Hepatocyte (in vitro differentiated cells): ENCODE data around the gene ZBTB48. TPM values are rescaled to one million over a fixed set of nuclear protein-coding genes. Genes with fewer than 3 reads are reported as not detected.
A peak's percentile ranks its signal among the peaks of the same experiment; 100 is the strongest.

ENCODE experiments used
- DNase-seq: peaks from one replicate; pipeline ENCODE4 v3.0.0-alpha.2; 2016; ENCODE audit warnings: low spot score
- H2AFZ ChIP-seq: fragments of 200-600 bp; sonication (generic); 2 replicates; pipeline ENCODE4 v1.6.0; 2016; ENCODE audit warnings: antibody characterized with exemption, mild to moderate bottlenecking
- H3K27ac ChIP-seq: fragments of 200-600 bp; sonication (generic); 2 replicates; pipeline ENCODE4 v1.5.1; 2016; ENCODE audit warnings: mild to moderate bottlenecking
- H3K27me3 ChIP-seq: fragments of 200-600 bp; sonication (generic); 2 replicates; pipeline ENCODE4 v1.6.1; 2016
- H3K36me3 ChIP-seq: fragments of 200-600 bp; sonication (generic); replicated peaks from 2 replicates; pipeline ENCODE4 v1.5.1; 2016; ENCODE audit warnings: low read depth; ENCODE audit not compliant: insufficient read depth
- H3K4me1 ChIP-seq: fragments of 200-600 bp; sonication (generic); 2 replicates; pipeline ENCODE4 v1.5.1; 2016; ENCODE audit warnings: mild to moderate bottlenecking, moderate library complexity; ENCODE audit not compliant: insufficient read depth
- H3K4me2 ChIP-seq: fragments of 200-600 bp; sonication (generic); 2 replicates; pipeline ENCODE4 v1.6.0; 2016
- H3K4me3 ChIP-seq: fragments of 200-600 bp; sonication (generic); 2 replicates; pipeline ENCODE4 v1.5.1; 2016; ENCODE audit warnings: mild to moderate bottlenecking
- H3K79me2 ChIP-seq: fragments of 200-600 bp; sonication (generic); 2 replicates; pipeline ENCODE4 v1.6.0; 2017; ENCODE audit warnings: mild to moderate bottlenecking
- H3K9me2 ChIP-seq: fragments of 200-600 bp; sonication (generic); replicated peaks from 2 replicates; pipeline ENCODE4 v1.6.0; 2017; ENCODE audit warnings: mild to moderate bottlenecking; ENCODE audit not compliant: insufficient read depth
- H3K9me3 ChIP-seq: fragments of 200-600 bp; sonication (generic); 2 replicates; pipeline ENCODE4 v1.5.1; 2016; ENCODE audit warnings: low read depth, mild to moderate bottlenecking
- H4K20me1 ChIP-seq: fragments of 200-600 bp; sonication (generic); 2 replicates; pipeline ENCODE4 v1.6.0; 2016; ENCODE audit warnings: mild to moderate bottlenecking; ENCODE audit not compliant: insufficient read depth, poor library complexity, severe bottlenecking
- CTCF ChIP-seq: fragments of 200-600 bp; sonication (generic); IDR thresholded peaks from 2 replicates; pipeline ENCODE4 v1.5.1; 2016; ENCODE audit warnings: antibody characterized with exemption, mild to moderate bottlenecking; ENCODE audit not compliant: poor library complexity
- EZH2 ChIP-seq: fragments of 200-600 bp; sonication (generic); IDR thresholded peaks from 2 replicates; pipeline ENCODE4 v1.6.1; 2016; ENCODE audit warnings: antibody characterized with exemption, mild to moderate bottlenecking, borderline replicate concordance
- EZH2phosphoT487 ChIP-seq: fragments of 200-600 bp; sonication (generic); IDR thresholded peaks from one replicate; pipeline ENCODE4 v1.6.1; 2018; ENCODE audit warnings: antibody characterized with exemption, mild to moderate bottlenecking, low read depth, moderate library complexity; ENCODE audit not compliant: unreplicated experiment, severe bottlenecking
- WGBS: methylation state at CpG from one replicate; pipeline ENCODE4 v1.1.6; 2016; ENCODE audit warnings: low lambda C conversion rate; ENCODE audit errors: missing lambda C conversion rate; 5-methylcytosine and 5-hydroxymethylcytosine counted together
- polyA plus RNA-seq: library from polyadenylated mRNA; unstranded; fragments of >200 nt; fragmentation: Nextera tagmentation; extraction: Ambion mirVana; gene quantifications from 2 replicates; pipeline ENCODE4 v1.2.1, GENCODE V29; 2016
- total RNA-seq: library from RNA; depleted of rRNA; stranded (reverse); fragments of >200 nt; gene quantifications from 2 replicates; pipeline ENCODE4 v1.2.3, GENCODE V29; 2014

Gene ZBTB48
- total and polyA plus RNA-seq, 2 experiments from 2014 or later = 22.9 to 24.8 TPM

GRCh38 chr1:6578624-6579373 is 995 bp upstream of the ZBTB48 start:
- no peak for TF ChIP-seq EZH2phosphoT487
- no peak for TF ChIP-seq CTCF
- no peak for TF ChIP-seq EZH2
- Histone ChIP-seq H3K79me2 (peaks cover 30% of the 10 kb centered on the region), H3K4me1 (peaks cover 35% of the 10 kb centered on the region), H3K4me3 (no peak overlapping the region), H3K27ac (peak overlapping the region; percentile 77), H4K20me1 (no peaks in the 10 kb centered on the region), H3K27me3 (no peaks in the 10 kb centered on the region), H3K36me3 (no peaks in the 10 kb centered on the region), H3K9me3 (no peaks in the 10 kb centered on the region), H2AFZ (peak overlapping the region; percentile 51), H3K4me2 (peak overlapping the region; percentile 76), H3K9me2 (no peaks in the 10 kb centered on the region)
- WGBS = 93% methylated on average over 14 of the region's 14 CpGs
- no peak for DNase-seq

- Histone ChIP-seq H4K20me1 (no peaks in the 10 kb centered on the region), H2AFZ (peak overlapping the region; percentile 23), H3K4me3 (peak overlapping the region; percentile 60), H3K4me2 (peak overlapping the region; percentile 97), H3K36me3 (no peaks in the 10 kb centered on the region), H3K79me2 (peaks cover 40% of the 10 kb centered on the region), H3K9me2 (no peaks in the 10 kb centered on the region), H3K27ac (peak overlapping the region; percentile 70), H3K27me3 (no peaks in the 10 kb centered on the region), H3K4me1 (peaks cover 35% of the 10 kb centered on the region), H3K9me3 (no peaks in the 10 kb centered on the region)
- WGBS = 6% methylated on average over 9 of the region's 30 CpGs
- DNase-seq = no peak
- TF ChIP-seq CTCF (no peak), EZH2 (no peak), EZH2phosphoT487 (no peak)
These were observed 362 bp downstream of the ZBTB48 start for GRCh38 chr1:6580119-6580592.

DNA sequence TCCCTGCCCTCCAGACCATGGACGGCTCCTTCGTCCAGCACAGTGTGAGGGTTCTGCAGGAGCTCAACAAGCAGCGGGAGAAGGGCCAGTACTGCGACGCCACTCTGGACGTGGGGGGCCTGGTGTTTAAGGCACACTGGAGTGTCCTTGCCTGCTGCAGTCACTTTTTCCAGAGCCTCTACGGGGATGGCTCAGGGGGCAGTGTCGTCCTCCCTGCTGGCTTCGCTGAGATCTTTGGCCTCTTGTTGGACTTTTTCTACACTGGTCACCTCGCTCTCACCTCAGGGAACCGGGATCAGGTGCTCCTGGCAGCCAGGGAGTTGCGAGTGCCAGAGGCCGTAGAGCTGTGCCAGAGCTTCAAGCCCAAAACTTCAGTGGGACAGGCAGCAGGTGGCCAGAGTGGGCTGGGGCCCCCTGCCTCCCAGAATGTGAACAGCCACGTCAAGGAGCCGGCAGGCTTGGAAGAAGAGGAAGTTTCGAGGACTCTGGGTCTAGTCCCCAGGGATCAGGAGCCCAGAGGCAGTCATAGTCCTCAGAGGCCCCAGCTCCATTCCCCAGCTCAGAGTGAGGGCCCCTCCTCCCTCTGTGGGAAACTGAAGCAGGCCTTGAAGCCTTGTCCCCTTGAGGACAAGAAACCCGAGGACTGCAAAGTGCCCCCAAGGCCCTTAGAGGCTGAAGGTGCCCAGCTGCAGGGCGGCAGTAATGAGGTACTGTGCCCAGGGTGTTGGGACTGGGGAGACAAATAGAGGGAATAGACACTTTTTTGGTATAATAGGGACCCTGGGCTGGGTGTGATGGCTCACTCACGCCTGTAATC is 1.0 kb downstream of the ZBTB48 start:
- 48% methylated on average over 19 of the region's 19 CpGs for WGBS
- H3K4me1 ChIP-seq = peaks cover 35% of the 10 kb centered on the region
- H4K20me1 ChIP-seq = no peaks in the 10 kb centered on the region
- DNase-seq = peak; percentile 40
- peak overlapping the region; percentile 23 for H2AFZ ChIP-seq
- H3K4me2 ChIP-seq = peak overlapping the region; percentile 97
- TF ChIP-seq CTCF = no peak
- TF ChIP-seq EZH2 = no peak
- TF ChIP-seq EZH2phosphoT487 = no peak
- peak overlapping the region; percentile 60 for H3K4me3 ChIP-seq
- H3K27ac ChIP-seq = peak overlapping the region; percentile 70
- H3K9me3 ChIP-seq = no peaks in the 10 kb centered on the region
- H3K27me3 ChIP-seq = no peaks in the 10 kb centered on the region
- no peaks in the 10 kb centered on the region for H3K9me2 ChIP-seq
- peaks cover 40% of the 10 kb centered on the region for H3K79me2 ChIP-seq
- no peaks in the 10 kb centered on the region for H3K36me3 ChIP-seq
